ENCODE data around the gene TREM2. TPM values are rescaled to one million over a fixed set of nuclear protein-coding genes. Genes with fewer than 3 reads are reported as not detected.

The TREM2 gene
- total and polyA plus RNA-seq, 2 of the 13 experiments (the other 11 are each of a cell fraction or from before 2014, with no cell fraction given), result 0.11 TPM; not detected in 1

DNA sequence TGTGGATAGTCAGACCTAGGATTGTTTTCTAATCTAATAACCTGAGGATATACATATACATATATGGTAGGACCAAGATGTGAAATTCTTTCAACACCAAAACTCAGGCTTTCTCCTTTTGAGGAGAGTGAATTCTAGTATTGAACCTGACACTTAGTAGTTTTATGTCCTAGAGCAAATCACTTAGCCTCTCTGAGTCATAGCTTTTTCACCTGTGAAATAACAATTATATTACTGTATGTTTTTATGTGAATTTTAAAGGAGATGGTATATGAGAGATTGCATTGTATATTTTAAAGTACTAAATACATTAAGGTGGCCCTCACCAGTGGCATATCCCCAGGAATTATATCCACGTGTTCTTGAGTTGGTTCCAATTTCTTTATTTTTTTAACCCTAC, 43.4 kb downstream of the TREM2 start:
- Histone ChIP-seq H3K9ac (ENCODE audit: insufficient read depth, low read depth, low read length) (no peak overlapping the region), H3K4me1 (ENCODE audit: insufficient read depth, low read length) (peaks cover 11% of the 10 kb centered on the region), H3K4me3 (replicated peaks in 1 of 3; ENCODE audit: insufficient read depth in 1 of 3, low read depth in 2 of 3, low read length in 3 of 3) (no peak overlapping the region), H4K20me1 (ENCODE audit: insufficient read depth, low read length) (no peaks in the 10 kb centered on the region), H3K9me3 (ENCODE audit: low read length) (no peaks in the 10 kb centered on the region), H3K27ac (ENCODE audit: extremely low read length, insufficient read depth, low read length) (no peak overlapping the region), H3K79me2 (ENCODE audit: insufficient read depth, low read length) (no peaks in the 10 kb centered on the region), H3K36me3 (replicated peaks in 1 of 2; ENCODE audit: control insufficient read depth in 1 of 2, insufficient read depth in 2 of 2, low read length in 2 of 2) (no peaks in the 10 kb centered on the region), H2AFZ (ENCODE audit: low read length) (no peak overlapping the region), H3K4me2 (ENCODE audit: low read depth, low read length) (no peak overlapping the region), H3K27me3 (ENCODE audit: control insufficient read depth in 1 of 2, insufficient read depth in 2 of 2, low read length in 2 of 2) (peaks cover 0 to 1% of the 10 kb centered on the region in 2 experiments; a peak in 1 of 5 replicates)
- in situ Hi-C loops (cut with HindIII; ENCODE audit: extremely low pct_ligation_motif_present, low pct_unique_long_range_greater_than_20kb) (no loop called here), intact Hi-C loops (cut with micrococcal nuclease; ENCODE audit: unreplicated experiment) (no loop called here)
- DNase-seq (ENCODE audit: low spot score) (no peak), FAIRE-seq (no peak), ATAC-seq (no peak)
- TF ChIP-seq, protein P1, sequence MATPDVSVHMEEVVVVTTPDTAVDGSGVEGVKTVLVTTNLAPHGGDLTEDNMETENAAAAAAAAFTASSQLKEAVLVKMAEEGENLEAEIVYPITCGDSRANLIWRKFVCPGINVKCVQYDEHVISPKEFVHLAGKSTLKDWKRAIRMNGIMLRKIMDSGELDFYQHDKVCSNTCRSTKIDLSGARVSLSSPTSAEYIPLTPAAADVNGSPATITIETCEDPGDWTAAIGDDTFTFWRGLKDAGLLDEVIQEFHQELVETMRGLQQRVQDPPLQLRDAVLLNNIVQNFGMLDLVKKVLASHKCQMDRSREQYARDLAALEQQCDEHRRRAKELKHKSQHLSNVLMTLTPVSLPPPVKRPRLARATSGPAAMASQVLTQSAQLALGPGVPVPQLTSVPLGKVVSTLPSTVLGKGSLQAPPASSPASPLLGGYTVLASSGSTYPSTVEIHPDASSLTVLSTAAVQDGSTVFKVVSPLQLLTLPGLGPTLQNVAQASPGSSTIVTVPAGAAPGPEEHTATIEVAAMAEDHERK (CRISPR knock-in tag; IDR thresholded peaks at IDR 0.05; ENCODE audit: low read depth), result no peak
- TF ChIP-seq ZNF674 (CRISPR knock-in tag; IDR thresholded peaks at IDR 0.05; ENCODE audit: low read depth), result no peak
- TF ChIP-seq ZNF709 (CRISPR knock-in tag; IDR thresholded peaks at IDR 0.05), result no peak
- no peak for TF ChIP-seq CCAR2 (optimal IDR thresholded peaks at IDR 0.05; ENCODE audit: low read depth, low read length)
- TF ChIP-seq, protein P2, sequence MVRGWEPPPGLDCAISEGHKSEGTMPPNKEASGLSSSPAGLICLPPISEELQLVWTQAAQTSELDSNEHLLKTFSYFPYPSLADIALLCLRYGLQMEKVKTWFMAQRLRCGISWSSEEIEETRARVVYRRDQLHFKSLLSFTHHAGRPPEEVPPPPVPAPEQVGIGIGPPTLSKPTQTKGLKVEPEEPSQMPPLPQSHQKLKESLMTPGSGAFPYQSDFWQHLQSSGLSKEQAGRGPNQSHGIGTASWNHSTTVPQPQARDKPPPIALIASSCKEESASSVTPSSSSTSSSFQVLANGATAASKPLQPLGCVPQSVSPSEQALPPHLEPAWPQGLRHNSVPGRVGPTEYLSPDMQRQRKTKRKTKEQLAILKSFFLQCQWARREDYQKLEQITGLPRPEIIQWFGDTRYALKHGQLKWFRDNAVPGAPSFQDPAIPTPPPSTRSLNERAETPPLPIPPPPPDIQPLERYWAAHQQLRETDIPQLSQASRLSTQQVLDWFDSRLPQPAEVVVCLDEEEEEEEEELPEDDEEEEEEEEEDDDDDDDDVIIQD (CRISPR knock-in tag; IDR thresholded peaks at IDR 0.05; ENCODE audit: low read depth), result no peak
- TF ChIP-seq, protein P3, sequence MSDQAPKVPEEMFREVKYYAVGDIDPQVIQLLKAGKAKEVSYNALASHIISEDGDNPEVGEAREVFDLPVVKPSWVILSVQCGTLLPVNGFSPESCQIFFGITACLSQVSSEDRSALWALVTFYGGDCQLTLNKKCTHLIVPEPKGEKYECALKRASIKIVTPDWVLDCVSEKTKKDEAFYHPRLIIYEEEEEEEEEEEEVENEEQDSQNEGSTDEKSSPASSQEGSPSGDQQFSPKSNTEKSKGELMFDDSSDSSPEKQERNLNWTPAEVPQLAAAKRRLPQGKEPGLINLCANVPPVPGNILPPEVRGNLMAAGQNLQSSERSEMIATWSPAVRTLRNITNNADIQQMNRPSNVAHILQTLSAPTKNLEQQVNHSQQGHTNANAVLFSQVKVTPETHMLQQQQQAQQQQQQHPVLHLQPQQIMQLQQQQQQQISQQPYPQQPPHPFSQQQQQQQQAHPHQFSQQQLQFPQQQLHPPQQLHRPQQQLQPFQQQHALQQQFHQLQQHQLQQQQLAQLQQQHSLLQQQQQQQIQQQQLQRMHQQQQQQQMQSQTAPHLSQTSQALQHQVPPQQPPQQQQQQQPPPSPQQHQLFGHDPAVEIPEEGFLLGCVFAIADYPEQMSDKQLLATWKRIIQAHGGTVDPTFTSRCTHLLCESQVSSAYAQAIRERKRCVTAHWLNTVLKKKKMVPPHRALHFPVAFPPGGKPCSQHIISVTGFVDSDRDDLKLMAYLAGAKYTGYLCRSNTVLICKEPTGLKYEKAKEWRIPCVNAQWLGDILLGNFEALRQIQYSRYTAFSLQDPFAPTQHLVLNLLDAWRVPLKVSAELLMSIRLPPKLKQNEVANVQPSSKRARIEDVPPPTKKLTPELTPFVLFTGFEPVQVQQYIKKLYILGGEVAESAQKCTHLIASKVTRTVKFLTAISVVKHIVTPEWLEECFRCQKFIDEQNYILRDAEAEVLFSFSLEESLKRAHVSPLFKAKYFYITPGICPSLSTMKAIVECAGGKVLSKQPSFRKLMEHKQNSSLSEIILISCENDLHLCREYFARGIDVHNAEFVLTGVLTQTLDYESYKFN (CRISPR knock-in tag; conservative IDR thresholded peaks at IDR 0.05), result no peak
- no peak for TF ChIP-seq MTA1 (CRISPR knock-in tag; IDR thresholded peaks at IDR 0.05; ENCODE audit: borderline replicate concordance)
- TF ChIP-seq, protein P4, sequence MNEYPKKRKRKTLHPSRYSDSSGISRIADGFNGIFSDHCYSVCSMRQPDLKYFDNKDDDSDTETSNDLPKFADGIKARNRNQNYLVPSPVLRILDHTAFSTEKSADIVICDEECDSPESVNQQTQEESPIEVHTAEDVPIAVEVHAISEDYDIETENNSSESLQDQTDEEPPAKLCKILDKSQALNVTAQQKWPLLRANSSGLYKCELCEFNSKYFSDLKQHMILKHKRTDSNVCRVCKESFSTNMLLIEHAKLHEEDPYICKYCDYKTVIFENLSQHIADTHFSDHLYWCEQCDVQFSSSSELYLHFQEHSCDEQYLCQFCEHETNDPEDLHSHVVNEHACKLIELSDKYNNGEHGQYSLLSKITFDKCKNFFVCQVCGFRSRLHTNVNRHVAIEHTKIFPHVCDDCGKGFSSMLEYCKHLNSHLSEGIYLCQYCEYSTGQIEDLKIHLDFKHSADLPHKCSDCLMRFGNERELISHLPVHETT (CRISPR knock-in tag; conservative IDR thresholded peaks at IDR 0.05), result no peak
- no peak for TF ChIP-seq TBL1XR1 (IDR thresholded peaks at IDR 0.05; ENCODE audit: borderline replicate concordance, low read length, partially characterized antibody)
- no peak for TF ChIP-seq ZNF446 (CRISPR knock-in tag; IDR thresholded peaks at IDR 0.05)
- ChIA-PET CTCF (ENCODE audit: low intra/inter-chr PET ratio, low total read pairs) (no interaction called here), POLR2A (no interaction called here)
- 0% methylated on average over 1 of the region's 1 CpG for WGBS (ENCODE audit: low lambda C conversion rate)
- no TSS peak for BruUV-seq (replicated peaks)
